Choroid plexus epithelial cell (primary cell): Measurements from ENCODE around the gene ARIH2.
A peak's percentile ranks its signal among the peaks of the same experiment; 100 is the strongest.

ENCODE experiments used
- DNase-seq: peaks from one replicate; pipeline ENCODE4 v3.0.0-alpha.2; 2010; ENCODE audit warnings: low read depth
- H3K4me3 ChIP-seq: 2 replicates; pipeline ENCODE4 v1.5.1; 2011; ENCODE audit warnings: low read depth, mild to moderate bottlenecking, control low read depth, low read length, moderate library complexity
- CTCF ChIP-seq: conservative IDR thresholded peaks from 2 replicates; pipeline ENCODE4 v1.5.1; 2011; ENCODE audit warnings: low read depth, mild to moderate bottlenecking, control low read depth, inconsistent platforms, low read length, moderate library complexity

The ARIH2 gene

GRCh38 chr3:49017229-49017970, 98.8 kb downstream of the ARIH2 start:
- DNase-seq: no peak
- no peak for TF ChIP-seq CTCF
- peak overlapping the region; percentile 88 for H3K4me3 ChIP-seq

GRCh38 chr3:49017971-49018706, 99.5 kb downstream of the ARIH2 start, which contains the start of gene DALRD3:
Gene DALRD3, minus strand, starts transcription at chr3:49018580. Its CDS starts 16 bp downstream, at chr3:49018564.
- peak; percentile 72 for DNase-seq
- peak within 1 kb of the TSS; percentile 88 for H3K4me3 ChIP-seq
- no peak for TF ChIP-seq CTCF

GRCh38 chr3:49018707-49019006, 100.0 kb downstream of the ARIH2 start:
- DNase-seq: no peak
- peak overlapping the region; percentile 88 for H3K4me3 ChIP-seq
- TF ChIP-seq CTCF: no peak

- no peak for TF ChIP-seq CTCF
- H3K4me3 ChIP-seq: peak overlapping the region; percentile 93
- DNase-seq: no peak
These were observed 101.3 kb downstream of the ARIH2 start for GRCh38 chr3:49019941-49020329.

- DNase-seq: no peak
- TF ChIP-seq CTCF: no peak
- H3K4me3 ChIP-seq: peak overlapping the region; percentile 93
These were observed 101.9 kb downstream of the ARIH2 start for GRCh38 chr3:49020330-49021212.

GRCh38 chr3:49021213-49021812, 102.7 kb downstream of the ARIH2 start:
- peak overlapping the region; percentile 93 for H3K4me3 ChIP-seq
- no peak for TF ChIP-seq CTCF
- DNase-seq: peak; percentile 98
